ENCODE measurements around the gene COL25A1.

COL25A1 gene

GRCh38 chr4:108811486-108811885 is 491.0 kb downstream of the COL25A1 start:
- DNase-seq (ENCODE audit: low spot score) = no peak

- DNase-seq (ENCODE audit: low spot score) = no peak
Measured at GRCh38 chr4:108810087-108810486, 492.4 kb downstream of the COL25A1 start.

GRCh38 chr4:108804648-108805273 is 497.7 kb downstream of the COL25A1 start:
- no peak for DNase-seq (ENCODE audit: low spot score)

- DNase-seq (ENCODE audit: low spot score) = no peak
Measured at GRCh38 chr4:108799306-108799705, 503.2 kb downstream of the COL25A1 start.

- DNase-seq (ENCODE audit: low spot score) = no peak
Measured at GRCh38 chr4:108796173-108796572, 506.3 kb downstream of the COL25A1 start.

GRCh38 chr4:108795733-108796132 is 506.7 kb downstream of the COL25A1 start:
- DNase-seq (ENCODE audit: low spot score) = no peak

- no peak for DNase-seq (ENCODE audit: low spot score)
Measured at GRCh38 chr4:108794136-108794535, 508.3 kb downstream of the COL25A1 start.

GRCh38 chr4:108793415-108793814 is 509.0 kb downstream of the COL25A1 start:
- DNase-seq (ENCODE audit: low spot score) = no peak

- no peak for DNase-seq (ENCODE audit: low spot score)
Measured at GRCh38 chr4:108788731-108789130, 513.7 kb downstream of the COL25A1 start.

GRCh38 chr4:108787724-108788123 is 514.7 kb downstream of the COL25A1 start:
- no peak for DNase-seq (ENCODE audit: low spot score)

GRCh38 chr4:108787106-108787505 is 515.4 kb downstream of the COL25A1 start:
- DNase-seq (ENCODE audit: low spot score) = no peak

- no peak for DNase-seq (ENCODE audit: low spot score)
Measured at GRCh38 chr4:108786351-108786750, 516.1 kb downstream of the COL25A1 start.

GRCh38 chr4:108783665-108784463 is 518.6 kb downstream of the COL25A1 start:
- DNase-seq (ENCODE audit: low spot score) = peak; percentile 56

- no peak for DNase-seq (ENCODE audit: low spot score)
Measured at GRCh38 chr4:108779958-108780357, 522.5 kb downstream of the COL25A1 start.

GRCh38 chr4:108777388-108777787 is 525.1 kb downstream of the COL25A1 start:
- DNase-seq (ENCODE audit: low spot score) = no peak

- DNase-seq (ENCODE audit: low spot score) = no peak
Measured at GRCh38 chr4:108775921-108776320, 526.5 kb downstream of the COL25A1 start.

- DNase-seq (ENCODE audit: low spot score) = peak; percentile 45
Measured at GRCh38 chr4:108774809-108775530, 527.5 kb downstream of the COL25A1 start.

GRCh38 chr4:108772402-108772801 is 530.1 kb downstream of the COL25A1 start:
- no peak for DNase-seq (ENCODE audit: low spot score)

- no peak for DNase-seq (ENCODE audit: low spot score)
Measured at GRCh38 chr4:108766058-108766457, 536.4 kb downstream of the COL25A1 start.

- no peak for DNase-seq (ENCODE audit: low spot score)
Measured at GRCh38 chr4:108763986-108764385, 538.5 kb downstream of the COL25A1 start.

GRCh38 chr4:108763226-108763593 is 539.2 kb downstream of the COL25A1 start:
- no peak for DNase-seq (ENCODE audit: low spot score)

GRCh38 chr4:108762559-108763225 is 539.8 kb downstream of the COL25A1 start, which contains the start of gene ETNPPL:
ETNPPL (minus strand) TSS chr4:108763053; CDS start chr4:108762898, 155 bp downstream.
- DNase-seq (ENCODE audit: low spot score) = no peak
